Dendritic cell treated with granulocyte-macrophage colony-stimulating factor and Interleukin-4, amounts not matched to agents 40 ng/mL and 50 ng/mL, for 4 days (primary cell): Measurements from ENCODE around the gene FGFR3.

Experiments used
- H3K27ac Mint-ChIP-seq: one replicate; pipeline ENCODE4 v1.8.0; 2022; ENCODE audit warnings: mild to moderate bottlenecking, mixed read lengths
- H3K27me3 Mint-ChIP-seq: one replicate; pipeline ENCODE4 v1.8.0; 2022; ENCODE audit warnings: mild to moderate bottlenecking, mixed read lengths
- H3K36me3 Mint-ChIP-seq: one replicate; pipeline ENCODE4 v1.8.0; 2022; ENCODE audit warnings: low read depth, mixed read lengths
- H3K4me1 Mint-ChIP-seq: one replicate; pipeline ENCODE4 v1.8.0; 2022; ENCODE audit warnings: low read depth, mixed read lengths
- H3K4me3 Mint-ChIP-seq: one replicate; pipeline ENCODE4 v1.8.0; 2022; ENCODE audit warnings: mild to moderate bottlenecking, moderate library complexity, mixed read lengths
- H3K9me3 Mint-ChIP-seq: one replicate; pipeline ENCODE4 v1.8.0; 2022; ENCODE audit warnings: mixed read lengths
- intact Hi-C: fragments of 100-400 bp; cut with micrococcal nuclease; formaldehyde crosslinking; loops from one replicate; pipeline ENCODE4 v1.15.0; 2022

Gene FGFR3

DNA sequence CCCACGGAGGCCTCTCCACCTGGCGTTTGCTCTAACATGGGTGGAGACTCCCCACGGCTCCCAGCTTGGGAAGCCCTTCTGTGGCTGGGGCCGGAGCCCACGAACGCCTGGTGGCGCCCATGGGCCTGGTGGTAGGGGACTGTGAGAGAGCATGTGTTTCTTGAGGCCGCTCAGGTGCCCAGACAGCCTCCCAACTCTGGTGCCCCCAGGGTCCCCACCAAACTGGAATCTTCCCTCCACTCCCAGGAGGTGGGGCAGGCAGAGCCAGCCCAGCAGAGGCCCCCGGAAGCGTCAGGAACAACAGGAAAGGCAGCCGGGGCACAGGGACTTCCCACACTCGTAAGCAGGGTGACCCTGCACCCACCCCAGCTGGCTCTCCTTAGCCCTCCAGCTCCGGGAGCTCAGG lies 33.3 kb upstream of the FGFR3 start:
- peak overlapping the region; percentile 49 for H3K27ac Mint-ChIP-seq
- H3K27me3 Mint-ChIP-seq: peaks cover 43% of the 10 kb centered on the region
- no peaks in the 10 kb centered on the region for H3K9me3 Mint-ChIP-seq
- H3K4me3 Mint-ChIP-seq: no peak overlapping the region
- no peaks in the 10 kb centered on the region for H3K36me3 Mint-ChIP-seq
- intact Hi-C loops: no loop called here
- peaks cover 5% of the 10 kb centered on the region for H3K4me1 Mint-ChIP-seq

- Mint-ChIP-seq H3K27ac (no peak overlapping the region), H3K27me3 (peaks cover 48% of the 10 kb centered on the region), H3K4me3 (no peak overlapping the region), H3K9me3 (no peaks in the 10 kb centered on the region), H3K4me1 (peaks cover 5% of the 10 kb centered on the region), H3K36me3 (no peaks in the 10 kb centered on the region)
- intact Hi-C loops: no loop called here
Observed at GRCh38 chr4:1760521-1761071, 32.5 kb upstream of the FGFR3 start.

- no peaks in the 10 kb centered on the region for H3K9me3 Mint-ChIP-seq
- H3K27me3 Mint-ChIP-seq: peaks cover 51% of the 10 kb centered on the region
- no peak overlapping the region for H3K4me3 Mint-ChIP-seq
- H3K27ac Mint-ChIP-seq: no peak overlapping the region
- intact Hi-C loops: no loop called here
- no peaks in the 10 kb centered on the region for H3K36me3 Mint-ChIP-seq
- H3K4me1 Mint-ChIP-seq: peaks cover 5% of the 10 kb centered on the region
Observed at GRCh38 chr4:1761130-1761689, 31.9 kb upstream of the FGFR3 start.

DNA sequence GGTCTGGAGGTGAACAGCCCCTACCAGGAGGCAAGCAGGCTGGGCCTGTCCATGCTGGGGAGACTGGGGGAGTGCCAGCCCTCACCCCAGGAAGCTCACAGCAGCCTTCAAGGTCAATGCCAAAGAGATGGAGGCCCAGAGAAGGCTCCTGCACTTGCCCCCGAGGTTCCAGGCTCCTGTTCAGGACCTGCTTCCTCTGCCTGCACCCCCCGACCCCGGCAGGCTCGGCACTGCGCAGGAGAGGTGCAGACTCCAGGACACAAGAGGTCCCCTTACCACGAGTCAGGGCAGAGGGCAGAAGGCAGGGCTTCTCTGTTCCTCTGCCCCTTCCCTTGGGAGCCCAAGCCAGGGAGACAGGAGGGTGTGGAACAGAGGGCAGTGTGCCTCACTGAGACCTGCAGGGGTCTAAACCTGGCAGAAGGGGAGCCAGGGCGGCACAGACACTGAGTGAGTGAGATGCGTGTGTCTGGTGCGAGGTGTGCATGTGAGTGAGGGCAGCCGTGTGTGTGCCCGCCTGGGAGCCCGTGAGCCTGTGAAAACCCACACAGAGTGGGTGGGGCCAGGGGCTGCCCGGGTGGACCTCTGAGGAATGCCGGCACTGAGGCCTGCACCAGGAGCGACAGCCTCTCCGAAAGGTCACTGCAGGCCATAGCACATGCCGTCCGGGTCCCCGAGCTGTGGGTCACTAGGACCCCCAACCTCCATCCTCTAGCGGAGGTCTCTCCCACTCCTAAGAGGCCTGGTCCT lies 30.7 kb upstream of the FGFR3 start:
- H3K27ac Mint-ChIP-seq: no peak overlapping the region
- peaks cover 5% of the 10 kb centered on the region for H3K4me1 Mint-ChIP-seq
- no peaks in the 10 kb centered on the region for H3K36me3 Mint-ChIP-seq
- no peak overlapping the region for H3K4me3 Mint-ChIP-seq
- intact Hi-C loops: no loop called here
- H3K9me3 Mint-ChIP-seq: no peaks in the 10 kb centered on the region
- peaks cover 55% of the 10 kb centered on the region for H3K27me3 Mint-ChIP-seq

GRCh38 chr4:1763070-1763549 lies 30.0 kb upstream of the FGFR3 start:
- H3K4me3 Mint-ChIP-seq: no peak overlapping the region
- H3K36me3 Mint-ChIP-seq: no peaks in the 10 kb centered on the region
- no peaks in the 10 kb centered on the region for H3K9me3 Mint-ChIP-seq
- intact Hi-C loops: no loop called here
- peaks cover 1% of the 10 kb centered on the region for H3K4me1 Mint-ChIP-seq
- peaks cover 57% of the 10 kb centered on the region for H3K27me3 Mint-ChIP-seq
- H3K27ac Mint-ChIP-seq: no peak overlapping the region

DNA sequence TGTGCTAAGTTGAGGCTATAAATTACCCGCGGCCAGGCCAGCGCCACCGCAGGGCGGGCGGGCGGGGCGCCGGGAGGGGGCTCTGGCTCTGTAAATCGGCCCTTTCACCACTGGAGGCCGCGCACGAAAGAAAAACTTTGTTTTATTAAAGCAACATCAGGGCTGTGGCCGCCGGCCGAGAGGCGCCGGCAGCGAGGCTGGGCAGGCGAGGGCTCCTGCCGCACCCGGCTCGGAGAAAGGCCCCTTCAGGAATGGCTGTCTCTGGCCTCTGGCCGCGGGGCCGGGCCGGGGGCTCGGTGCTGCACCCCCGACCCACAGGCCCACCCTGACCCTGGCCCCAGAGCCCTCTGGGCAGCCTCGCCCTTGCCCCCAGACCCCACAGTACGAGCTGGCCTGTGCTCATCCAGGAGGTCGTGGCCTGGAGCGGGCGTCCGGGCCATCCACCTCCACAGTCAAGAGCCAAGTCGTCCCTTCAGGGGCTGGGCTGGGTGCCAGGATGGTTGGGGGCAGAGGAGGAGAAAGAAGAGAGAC lies 29.5 kb upstream of the FGFR3 start:
- intact Hi-C loops: no loop called here
- no peaks in the 10 kb centered on the region for H3K9me3 Mint-ChIP-seq
- no peaks in the 10 kb centered on the region for H3K36me3 Mint-ChIP-seq
- no peak overlapping the region for H3K27ac Mint-ChIP-seq
- peaks cover 62% of the 10 kb centered on the region for H3K27me3 Mint-ChIP-seq
- no peak overlapping the region for H3K4me3 Mint-ChIP-seq
- H3K4me1 Mint-ChIP-seq: no peaks in the 10 kb centered on the region

DNA sequence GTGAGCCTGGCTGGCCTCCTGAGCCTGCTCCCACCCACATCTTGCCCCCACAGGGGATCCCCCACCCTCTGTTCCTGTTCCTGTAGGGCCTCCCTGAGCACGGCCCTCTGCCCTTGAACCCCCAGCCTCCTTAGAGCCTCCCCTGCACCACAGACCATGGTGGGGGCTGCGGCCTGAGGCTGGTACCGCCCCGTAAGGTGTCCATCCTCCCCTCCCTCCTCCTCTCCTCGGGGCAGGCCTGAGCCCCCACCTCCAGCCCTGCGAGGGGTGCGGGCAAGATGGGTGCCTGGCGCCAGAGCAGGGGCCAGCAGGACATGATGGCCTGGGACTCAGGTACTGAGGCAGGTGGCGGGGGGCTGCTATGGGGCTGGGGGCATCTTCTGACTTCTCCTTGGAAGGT lies 28.4 kb upstream of the FGFR3 start:
- no peaks in the 10 kb centered on the region for H3K9me3 Mint-ChIP-seq
- H3K36me3 Mint-ChIP-seq: no peaks in the 10 kb centered on the region
- no peak overlapping the region for H3K27ac Mint-ChIP-seq
- intact Hi-C loops: no loop called here
- H3K4me3 Mint-ChIP-seq: no peak overlapping the region
- H3K27me3 Mint-ChIP-seq: peaks cover 70% of the 10 kb centered on the region
- H3K4me1 Mint-ChIP-seq: no peaks in the 10 kb centered on the region

- Mint-ChIP-seq H3K4me1 (no peaks in the 10 kb centered on the region), H3K9me3 (no peaks in the 10 kb centered on the region), H3K27ac (no peak overlapping the region), H3K36me3 (no peaks in the 10 kb centered on the region), H3K27me3 (peaks cover 73% of the 10 kb centered on the region), H3K4me3 (no peak overlapping the region)
- intact Hi-C loops: no loop called here
Observed at GRCh38 chr4:1765409-1766072, 27.6 kb upstream of the FGFR3 start.

GRCh38 chr4:1766106-1767060 lies 26.7 kb upstream of the FGFR3 start:
- H3K27me3 Mint-ChIP-seq: peaks cover 82% of the 10 kb centered on the region
- H3K27ac Mint-ChIP-seq: no peak overlapping the region
- H3K36me3 Mint-ChIP-seq: no peaks in the 10 kb centered on the region
- no peaks in the 10 kb centered on the region for H3K9me3 Mint-ChIP-seq
- H3K4me1 Mint-ChIP-seq: no peaks in the 10 kb centered on the region
- intact Hi-C loops: no loop called here
- no peak overlapping the region for H3K4me3 Mint-ChIP-seq

GRCh38 chr4:1767061-1767769 lies 25.9 kb upstream of the FGFR3 start:
- Mint-ChIP-seq H3K27ac (no peak overlapping the region), H3K36me3 (no peaks in the 10 kb centered on the region), H3K4me1 (no peaks in the 10 kb centered on the region), H3K9me3 (no peaks in the 10 kb centered on the region), H3K4me3 (no peak overlapping the region), H3K27me3 (peaks cover 85% of the 10 kb centered on the region)
- intact Hi-C loops: no loop called here

- Mint-ChIP-seq H3K9me3 (no peaks in the 10 kb centered on the region), H3K27me3 (peaks cover 82% of the 10 kb centered on the region), H3K4me3 (peak overlapping the region; percentile 56), H3K36me3 (no peaks in the 10 kb centered on the region), H3K4me1 (no peaks in the 10 kb centered on the region), H3K27ac (no peak overlapping the region)
- intact Hi-C loops: no loop called here
Observed at GRCh38 chr4:1767770-1768366, 25.2 kb upstream of the FGFR3 start.

DNA sequence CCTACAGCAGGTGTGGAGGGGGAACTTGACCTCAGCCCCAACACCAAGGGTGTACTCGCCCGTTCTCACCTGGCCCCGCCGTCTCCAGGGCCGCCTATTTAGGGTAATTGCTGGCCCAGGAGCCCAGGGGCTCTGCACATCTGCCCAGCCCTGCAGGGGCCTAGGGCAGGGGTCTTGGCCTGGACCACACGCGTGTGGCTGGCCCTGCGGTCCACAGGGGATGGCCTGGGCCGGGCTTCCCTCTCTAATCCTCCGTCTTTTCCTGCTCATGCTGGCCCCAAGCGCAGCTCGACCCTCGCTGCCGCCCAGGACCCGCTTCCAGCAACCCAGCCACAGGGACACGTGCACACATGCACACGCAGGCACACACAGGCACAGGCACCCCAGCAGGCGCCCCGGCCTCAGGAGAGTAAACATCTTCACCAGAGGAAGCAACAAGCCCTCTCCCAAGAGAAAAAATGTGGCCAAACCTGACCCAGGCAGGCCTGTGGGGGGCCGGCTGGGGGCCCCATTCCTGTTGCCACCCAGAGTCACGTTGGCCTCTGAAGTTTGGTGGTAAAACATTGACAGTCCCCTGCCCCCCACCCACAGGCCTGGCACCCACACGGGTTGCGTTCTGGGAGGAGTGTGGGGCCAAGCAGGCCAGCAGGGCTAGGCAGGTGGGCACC lies 24.6 kb upstream of the FGFR3 start:
- Mint-ChIP-seq H3K27ac (no peak overlapping the region), H3K36me3 (no peaks in the 10 kb centered on the region), H3K27me3 (peaks cover 77% of the 10 kb centered on the region), H3K9me3 (no peaks in the 10 kb centered on the region), H3K4me3 (no peak overlapping the region), H3K4me1 (no peaks in the 10 kb centered on the region)
- intact Hi-C loops: no loop called here
